GM21717 (cell line): Measurements from ENCODE around the gene SULT4A1.

Experiments
- ATAC-seq: cut with Tn5 transposase; IDR thresholded peaks from one replicate; pipeline ENCODE4 v1.9.1; 2021; ENCODE audit warnings: mild to moderate bottlenecking, moderate library complexity; ENCODE audit not compliant: unreplicated experiment

The SULT4A1 gene

GRCh38 chr22:43828998-43829782 lies 33.1 kb downstream of the SULT4A1 start:
- no peak for ATAC-seq

- ATAC-seq: no peak
Measured at GRCh38 chr22:43828725-43828997, 33.7 kb downstream of the SULT4A1 start.

- ATAC-seq: no peak
Measured at GRCh38 chr22:43827926-43828724, 34.2 kb downstream of the SULT4A1 start.

- no peak for ATAC-seq
Measured at GRCh38 chr22:43827003-43827735, 35.1 kb downstream of the SULT4A1 start.

- no peak for ATAC-seq
Measured at GRCh38 chr22:43826142-43827002, 35.9 kb downstream of the SULT4A1 start.

GRCh38 chr22:43825651-43826050 lies 36.7 kb downstream of the SULT4A1 start:
- ATAC-seq: no peak

- no peak for ATAC-seq
Measured at GRCh38 chr22:43824724-43825420, 37.4 kb downstream of the SULT4A1 start.

- no peak for ATAC-seq
Measured at GRCh38 chr22:43823911-43824665, 38.2 kb downstream of the SULT4A1 start.

GRCh38 chr22:43823353-43823908 lies 38.9 kb downstream of the SULT4A1 start:
- ATAC-seq: no peak

- ATAC-seq: no peak
Measured at GRCh38 chr22:43821606-43822425, 40.5 kb downstream of the SULT4A1 start.

GRCh38 chr22:43820651-43821305 lies 41.5 kb downstream of the SULT4A1 start:
- no peak for ATAC-seq

GRCh38 chr22:43819931-43820640 lies 42.2 kb downstream of the SULT4A1 start:
- no peak for ATAC-seq

- ATAC-seq: no peak
Measured at GRCh38 chr22:43819421-43819921, 42.8 kb downstream of the SULT4A1 start.

GRCh38 chr22:43818981-43819380 lies 43.3 kb downstream of the SULT4A1 start:
- no peak for ATAC-seq

- ATAC-seq: no peak
Measured at GRCh38 chr22:43817402-43817801, 44.9 kb downstream of the SULT4A1 start.

GRCh38 chr22:43814264-43814663 lies 48.0 kb downstream of the SULT4A1 start:
- no peak for ATAC-seq

- ATAC-seq: no peak
Measured at GRCh38 chr22:43812890-43813289, 49.4 kb downstream of the SULT4A1 start.
